Measurements from ENCODE around the gene MGAT3.

Gene MGAT3

GRCh38 chr22:39518996-39519680 is 62.3 kb downstream of the MGAT3 start (continued):
- no peak for TF ChIP-seq ZBTB6 (tag by site-specific recombination; IDR thresholded peaks at IDR 0.05)
- TF ChIP-seq ZNF513 (tag by site-specific recombination; IDR thresholded peaks at IDR 0.05), result 0 out of 2 replicates have a peak, but pooled peaks have one; percentile 8
- TF ChIP-seq, protein P1, sequence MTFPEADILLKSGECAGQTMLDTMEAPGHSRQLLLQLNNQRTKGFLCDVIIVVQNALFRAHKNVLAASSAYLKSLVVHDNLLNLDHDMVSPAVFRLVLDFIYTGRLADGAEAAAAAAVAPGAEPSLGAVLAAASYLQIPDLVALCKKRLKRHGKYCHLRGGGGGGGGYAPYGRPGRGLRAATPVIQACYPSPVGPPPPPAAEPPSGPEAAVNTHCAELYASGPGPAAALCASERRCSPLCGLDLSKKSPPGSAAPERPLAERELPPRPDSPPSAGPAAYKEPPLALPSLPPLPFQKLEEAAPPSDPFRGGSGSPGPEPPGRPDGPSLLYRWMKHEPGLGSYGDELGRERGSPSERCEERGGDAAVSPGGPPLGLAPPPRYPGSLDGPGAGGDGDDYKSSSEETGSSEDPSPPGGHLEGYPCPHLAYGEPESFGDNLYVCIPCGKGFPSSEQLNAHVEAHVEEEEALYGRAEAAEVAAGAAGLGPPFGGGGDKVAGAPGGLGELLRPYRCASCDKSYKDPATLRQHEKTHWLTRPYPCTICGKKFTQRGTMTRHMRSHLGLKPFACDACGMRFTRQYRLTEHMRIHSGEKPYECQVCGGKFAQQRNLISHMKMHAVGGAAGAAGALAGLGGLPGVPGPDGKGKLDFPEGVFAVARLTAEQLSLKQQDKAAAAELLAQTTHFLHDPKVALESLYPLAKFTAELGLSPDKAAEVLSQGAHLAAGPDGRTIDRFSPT (tag by site-specific recombination; IDR thresholded peaks at IDR 0.05), result no peak
- peak; percentile 70 for TF ChIP-seq KLF9 (tag by site-specific recombination; IDR thresholded peaks at IDR 0.05; ENCODE audit: low read depth)
- no peak for TF ChIP-seq ZNF404 (tag by site-specific recombination; IDR thresholded peaks at IDR 0.05)
- no peak for TF ChIP-seq ZNF2 (tag by site-specific recombination; IDR thresholded peaks at IDR 0.05)
- peak; percentile 40; the same call in 1 of the 2 replicates for TF ChIP-seq ZNF394 (tag by site-specific recombination; IDR thresholded peaks at IDR 0.05; ENCODE audit: borderline replicate concordance)
- TF ChIP-seq ZNF561 (tag by site-specific recombination; IDR thresholded peaks at IDR 0.05; ENCODE audit: borderline replicate concordance), result 0 out of 2 replicates have a peak, but pooled peaks have one; percentile 34
- TF ChIP-seq ZNF138 (tag by site-specific recombination; IDR thresholded peaks at IDR 0.05; ENCODE audit: borderline replicate concordance), result no peak
- peak; percentile 57 for TF ChIP-seq SP2 (tag by site-specific recombination; IDR thresholded peaks at IDR 0.05)
- TF ChIP-seq, protein P2, sequence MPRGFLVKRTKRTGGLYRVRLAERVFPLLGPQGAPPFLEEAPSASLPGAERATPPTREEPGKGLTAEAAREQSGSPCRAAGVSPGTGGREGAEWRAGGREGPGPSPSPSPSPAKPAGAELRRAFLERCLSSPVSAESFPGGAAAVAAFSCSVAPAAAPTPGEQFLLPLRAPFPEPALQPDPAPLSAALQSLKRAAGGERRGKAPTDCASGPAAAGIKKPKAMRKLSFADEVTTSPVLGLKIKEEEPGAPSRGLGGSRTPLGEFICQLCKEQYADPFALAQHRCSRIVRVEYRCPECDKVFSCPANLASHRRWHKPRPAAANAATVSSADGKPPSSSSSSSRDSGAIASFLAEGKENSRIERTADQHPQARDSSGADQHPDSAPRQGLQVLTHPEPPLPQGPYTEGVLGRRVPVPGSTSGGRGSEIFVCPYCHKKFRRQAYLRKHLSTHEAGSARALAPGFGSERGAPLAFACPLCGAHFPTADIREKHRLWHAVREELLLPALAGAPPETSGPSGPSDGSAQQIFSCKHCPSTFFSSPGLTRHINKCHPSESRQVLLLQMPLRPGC (tag by site-specific recombination; IDR thresholded peaks at IDR 0.05), result no peak; the same call in 1 of the 2 replicates
- TF ChIP-seq HOXC10 (CRISPR knock-in tag; IDR thresholded peaks at IDR 0.05), result no peak
- no peak for TF ChIP-seq PATZ1 (tag by site-specific recombination; IDR thresholded peaks at IDR 0.05)
- no peak for TF ChIP-seq ATF2 (tag by site-specific recombination; IDR thresholded peaks at IDR 0.05; ENCODE audit: low read depth)
- 0 out of 2 replicates have a peak, but pooled peaks have one; percentile 23 for TF ChIP-seq KLF1 (tag by site-specific recombination; IDR thresholded peaks at IDR 0.05)
- TF ChIP-seq ZBTB17 (tag by site-specific recombination; IDR thresholded peaks at IDR 0.05), result no peak
- TF ChIP-seq ZNF114 (tag by site-specific recombination; IDR thresholded peaks at IDR 0.05), result no peak
- no peak for TF ChIP-seq SP7 (tag by site-specific recombination; IDR thresholded peaks at IDR 0.05)
- no peak for TF ChIP-seq ZNF366 (tag by site-specific recombination; conservative IDR thresholded peaks at IDR 0.05)
- TF ChIP-seq KLF7 (tag by site-specific recombination; IDR thresholded peaks at IDR 0.05; ENCODE audit: borderline replicate concordance), result peak; percentile 55
- TF ChIP-seq ZFP69B (tag by site-specific recombination; IDR thresholded peaks at IDR 0.05), result 0 out of 2 replicates have a peak, but pooled peaks have one; percentile 33
- TF ChIP-seq ZNF274 (IDR thresholded peaks at IDR 0.05; ENCODE audit: low read length), result no peak
- TF ChIP-seq ZNF274 (tag by site-specific recombination; IDR thresholded peaks at IDR 0.05; ENCODE audit: borderline replicate concordance), result no peak
- TF ChIP-seq ZNF362 (tag by site-specific recombination; IDR thresholded peaks at IDR 0.05), result no peak
- no peak for TF ChIP-seq ZNF623 (tag by site-specific recombination; IDR thresholded peaks at IDR 0.05)
- TF ChIP-seq ZNF501 (tag by site-specific recombination; IDR thresholded peaks at IDR 0.05), result peak; percentile 77; the same call in 1 of the 2 replicates
- TF ChIP-seq ZNF514 (tag by site-specific recombination; IDR thresholded peaks at IDR 0.05), result no peak
- TF ChIP-seq WT1 (tag by site-specific recombination; IDR thresholded peaks at IDR 0.05), result no peak
- no peak for TF ChIP-seq ZSCAN30 (tag by site-specific recombination; IDR thresholded peaks at IDR 0.05)
